Natural killer cell (primary cell): Measurements from ENCODE around the gene MRPL52. TPM values are rescaled to one million over a fixed set of nuclear protein-coding genes. Genes with fewer than 3 reads are reported as not detected.

Experiments used
- ATAC-seq, 3 donors: fragments of 150-1000 bp in 2 of 3; fragments of 200-7000 bp in 1 of 3; cut with Tn5 transposase; 1 replicate in 1 of 3; 2 replicates in 2 of 3; pipeline ENCODE4 v1.10.0; 2021; ENCODE audit warnings: mild to moderate bottlenecking in 2 of 3, moderate library complexity in 2 of 3
- DNase-seq, 2 donors: peaks; one replicate each; pipeline versions ENCODE4 v3.0.0 to v3.0.0-alpha.2; 2013 to 2021; ENCODE audit warnings: mixed read lengths in 1 of 2
- H3K27ac ChIP-seq: one replicate; pipeline ENCODE4 v1.5.1; 2013; ENCODE audit warnings: mild to moderate bottlenecking, low read length
- H3K27me3 ChIP-seq: one replicate; pipeline ENCODE4 v1.6.1; 2013; ENCODE audit warnings: low read length; ENCODE audit not compliant: control insufficient read depth, insufficient read depth
- H3K36me3 ChIP-seq: one replicate; pipeline ENCODE4 v1.6.1; 2013; ENCODE audit warnings: low read length; ENCODE audit not compliant: control insufficient read depth, insufficient read depth
- H3K4me1 ChIP-seq: one replicate; pipeline ENCODE4 v1.6.1; 2013; ENCODE audit warnings: low read length; ENCODE audit not compliant: control insufficient read depth, insufficient read depth
- H3K4me3 ChIP-seq: one replicate; pipeline ENCODE4 v1.5.1; 2013; ENCODE audit warnings: low read length
- H3K9me3 ChIP-seq: one replicate; pipeline ENCODE4 v1.6.1; 2013; ENCODE audit warnings: low read length; ENCODE audit not compliant: control insufficient read depth, insufficient read depth
- H3K27ac Mint-ChIP-seq, 2 donors: one replicate each; pipeline ENCODE4 v1.8.0; 2022; ENCODE audit warnings: mild to moderate bottlenecking in 2 of 2, mixed read lengths in 2 of 2, moderate library complexity in 1 of 2
- H3K27me3 Mint-ChIP-seq, 2 donors: one replicate each; pipeline ENCODE4 v1.8.0; 2022; ENCODE audit warnings: low read depth in 2 of 2, mixed read lengths in 2 of 2
- H3K36me3 Mint-ChIP-seq: one replicate; pipeline ENCODE4 v1.8.0; 2022; ENCODE audit warnings: mixed read lengths
- H3K4me1 Mint-ChIP-seq, 2 donors: one replicate each; pipeline ENCODE4 v1.8.0; 2022; ENCODE audit warnings: mixed read lengths in 2 of 2
- H3K4me3 Mint-ChIP-seq: one replicate; pipeline ENCODE4 v1.8.0; 2022; ENCODE audit warnings: mild to moderate bottlenecking, moderate library complexity, mixed read lengths
- H3K9me3 Mint-ChIP-seq, 2 donors: one replicate each; pipeline ENCODE4 v1.8.0; 2022; ENCODE audit warnings: mixed read lengths in 2 of 2
- CTCF ChIP-seq: fragments of 200-600 bp; IDR thresholded peaks from one replicate; pipeline ENCODE4 v1.8.0; 2022; ENCODE audit warnings: antibody characterized with exemption
- WGBS: methylation state at CpG from one replicate; pipeline ENCODE4 v1.1.7; 2013; ENCODE audit warnings: missing lambda C conversion rate; ENCODE audit not compliant: insufficient coverage; 5-methylcytosine and 5-hydroxymethylcytosine counted together
- intact Hi-C: fragments of 100-400 bp; cut with micrococcal nuclease; formaldehyde crosslinking; loops from one replicate; pipeline ENCODE4 v1.14.2; 2022
- total RNA-seq, 4 donors: library from RNA; stranded (reverse); fragments of 120-200 nt in 1 of 4; gene quantifications; one replicate each; pipeline versions ENCODE4 v1.2.3 to v1.2.4, GENCODE V29; 2013 to 2022

Gene MRPL52
- total RNA-seq, 3 donors from 2014 or later (not counting 1 experiment from before 2014, with no cell fraction given) = 40.5 to 42.0 (median 41.6) TPM

DNA sequence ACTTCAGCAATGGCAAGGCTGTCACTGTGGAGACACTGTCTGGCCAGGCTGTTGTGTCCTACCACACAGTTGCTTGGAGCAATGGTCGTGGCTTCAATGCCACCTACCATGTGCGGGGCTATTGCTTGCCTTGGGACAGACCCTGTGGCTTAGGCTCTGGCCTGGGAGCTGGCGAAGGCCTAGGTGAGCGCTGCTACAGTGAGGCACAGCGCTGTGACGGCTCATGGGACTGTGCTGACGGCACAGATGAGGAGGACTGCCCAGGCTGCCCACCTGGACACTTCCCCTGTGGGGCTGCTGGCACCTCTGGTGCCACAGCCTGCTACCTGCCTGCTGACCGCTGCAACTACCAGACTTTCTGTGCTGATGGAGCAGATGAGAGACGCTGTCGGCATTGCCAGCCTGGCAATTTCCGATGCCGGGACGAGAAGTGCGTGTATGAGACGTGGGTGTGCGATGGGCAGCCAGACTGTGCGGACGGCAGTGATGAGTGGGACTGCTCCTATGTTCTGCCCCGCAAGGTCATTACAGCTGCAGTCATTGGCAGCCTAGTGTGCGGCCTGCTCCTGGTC is 46.1 kb downstream of the MRPL52 start:
- 98% methylated on average over 20 of the region's 20 CpGs for WGBS
- peaks cover 52% of the 10 kb centered on the region for H3K36me3 ChIP-seq
- DNase-seq (no peak), ATAC-seq (no peak)
- Mint-ChIP-seq H3K4me1 (peaks cover 28 to 55% of the 10 kb centered on the region in 2 donors), H3K27me3 (no peaks in the 10 kb centered on the region), H3K27ac (peak overlapping the region in 1 of 2 donors; percentile 16), H3K4me3 (no peak overlapping the region), H3K36me3 (no peaks in the 10 kb centered on the region), H3K9me3 (no peaks in the 10 kb centered on the region)
- H3K27me3 ChIP-seq = no peaks in the 10 kb centered on the region
- peaks cover 9% of the 10 kb centered on the region for H3K4me1 ChIP-seq
- H3K4me3 ChIP-seq = no peak overlapping the region
- intact Hi-C loops = no loop called here
- no peak overlapping the region for H3K27ac ChIP-seq
- H3K9me3 ChIP-seq = no peaks in the 10 kb centered on the region
- no peak for TF ChIP-seq CTCF

DNA sequence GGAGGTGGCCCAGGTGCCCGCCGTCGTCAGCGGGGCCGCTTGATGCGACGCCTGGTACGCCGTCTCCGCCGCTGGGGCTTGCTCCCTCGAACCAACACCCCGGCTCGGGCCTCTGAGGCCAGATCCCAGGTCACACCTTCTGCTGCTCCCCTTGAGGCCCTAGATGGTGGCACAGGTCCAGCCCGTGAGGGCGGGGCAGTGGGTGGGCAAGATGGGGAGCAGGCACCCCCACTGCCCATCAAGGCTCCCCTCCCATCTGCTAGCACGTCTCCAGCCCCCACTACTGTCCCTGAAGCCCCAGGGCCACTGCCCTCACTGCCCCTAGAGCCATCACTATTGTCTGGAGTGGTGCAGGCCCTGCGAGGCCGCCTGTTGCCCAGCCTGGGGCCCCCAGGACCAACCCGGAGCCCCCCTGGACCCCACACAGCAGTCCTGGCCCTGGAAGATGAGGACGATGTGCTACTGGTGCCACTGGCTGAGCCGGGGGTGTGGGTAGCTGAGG is 47.4 kb downstream of the MRPL52 start:
- H3K27ac Mint-ChIP-seq = peak overlapping the region in 1 of 2 donors; percentile 58
- no peaks in the 10 kb centered on the region for H3K36me3 Mint-ChIP-seq
- Histone ChIP-seq H3K27me3 (no peaks in the 10 kb centered on the region), H3K4me1 (peaks cover 9% of the 10 kb centered on the region), H3K4me3 (no peak overlapping the region), H3K9me3 (no peaks in the 10 kb centered on the region), H3K27ac (no peak overlapping the region), H3K36me3 (peaks cover 52% of the 10 kb centered on the region)
- TF ChIP-seq CTCF = no peak
- ATAC-seq (no peak), DNase-seq (no peak)
- no peaks in the 10 kb centered on the region for H3K9me3 Mint-ChIP-seq
- H3K4me1 Mint-ChIP-seq = peaks cover 27 to 54% of the 10 kb centered on the region in 2 donors
- intact Hi-C loops = no loop called here
- 97% methylated on average over 22 of the region's 22 CpGs for WGBS
- no peaks in the 10 kb centered on the region for H3K27me3 Mint-ChIP-seq
- no peak overlapping the region for H3K4me3 Mint-ChIP-seq

GRCh38 chr14:22878271-22879246 is 48.9 kb downstream of the MRPL52 start:
- peaks cover 52% of the 10 kb centered on the region for H3K36me3 ChIP-seq
- no peak overlapping the region for H3K4me3 Mint-ChIP-seq
- H3K36me3 Mint-ChIP-seq = no peaks in the 10 kb centered on the region

More at GRCh38 chr14:22878271-22879246, 48.9 kb downstream of the MRPL52 start:
- intact Hi-C loops = no loop called here
- H3K27me3 Mint-ChIP-seq = peaks cover 0 to 3% of the 10 kb centered on the region in 2 donors
- ATAC-seq (no peak), DNase-seq (no peak)
- no peaks in the 10 kb centered on the region for H3K27me3 ChIP-seq
- 94% methylated on average over 8 of the region's 8 CpGs for WGBS
- TF ChIP-seq CTCF = no peak
- H3K4me3 ChIP-seq = no peak overlapping the region
- H3K4me1 Mint-ChIP-seq = peaks cover 19 to 51% of the 10 kb centered on the region in 2 donors
- no peaks in the 10 kb centered on the region for H3K9me3 ChIP-seq
- no peaks in the 10 kb centered on the region for H3K9me3 Mint-ChIP-seq
- peak overlapping the region in 1 of 2 donors; percentile 58 for H3K27ac Mint-ChIP-seq
- peaks cover 4% of the 10 kb centered on the region for H3K4me1 ChIP-seq
- no peak overlapping the region for H3K27ac ChIP-seq
